Lower leg skin (tissue), 3 donors: ENCODE data around the gene SPATA13.

Experiments used
- CTCF ChIP-seq, 3 donors: fragments of 450-650 bp; IDR thresholded peaks; one replicate each; pipeline ENCODE4 v1.5.1; 2016; ENCODE audit warnings: antibody characterized with exemption in 3 of 3, mild to moderate bottlenecking in 3 of 3, moderate library complexity in 2 of 3
- POLR2A ChIP-seq, 2 donors: fragments of 450-650 bp; IDR thresholded peaks; one replicate each; pipeline ENCODE4 v1.6.1; 2016 to 2017; ENCODE audit warnings: antibody characterized with exemption in 2 of 2, mild to moderate bottlenecking in 1 of 2, moderate library complexity in 1 of 2

GRCh38 chr13:24242100-24242499 is 81.6 kb downstream of the SPATA13 start:
- TF ChIP-seq POLR2A (IDR thresholded peaks at IDR 0.05) (no peak), CTCF (IDR thresholded peaks at IDR 0.05) (no peak)
